Activated effector memory CD4-positive, alpha-beta T cell treated with anti-CD3 and anti-CD28 coated beads, Interleukin-2, amount 50 U/mL, for 16 hours (primary cell): Measurements from ENCODE around the gene ADCY5.

Source experiments
- DNase-seq: peaks from one replicate; pipeline ENCODE4 v3.0.0-alpha.2; 2020

ADCY5 gene

GRCh38 chr3:123424999-123425712 is 23.7 kb downstream of the ADCY5 start:
- DNase-seq = no peak

GRCh38 chr3:123424321-123424998 is 24.4 kb downstream of the ADCY5 start:
- DNase-seq = no peak

- DNase-seq = no peak
Observed at GRCh38 chr3:123423806-123424205, 25.1 kb downstream of the ADCY5 start.

GRCh38 chr3:123423031-123423430 is 25.9 kb downstream of the ADCY5 start:
- DNase-seq = no peak

- no peak for DNase-seq
Observed at GRCh38 chr3:123422457-123422856, 26.4 kb downstream of the ADCY5 start.

- DNase-seq = no peak
Observed at GRCh38 chr3:123421353-123422174, 27.3 kb downstream of the ADCY5 start.

- no peak for DNase-seq
Observed at GRCh38 chr3:123420416-123420968, 28.4 kb downstream of the ADCY5 start.

GRCh38 chr3:123419850-123420297 is 29.0 kb downstream of the ADCY5 start:
- DNase-seq = no peak

- DNase-seq = no peak
Observed at GRCh38 chr3:123419181-123419849, 29.6 kb downstream of the ADCY5 start.

GRCh38 chr3:123416647-123417046 is 32.2 kb downstream of the ADCY5 start:
- DNase-seq = no peak

GRCh38 chr3:123416173-123416572 is 32.7 kb downstream of the ADCY5 start:
- no peak for DNase-seq

- no peak for DNase-seq
Observed at GRCh38 chr3:123414973-123415775, 33.7 kb downstream of the ADCY5 start.

GRCh38 chr3:123412811-123413604 is 35.9 kb downstream of the ADCY5 start:
- no peak for DNase-seq

GRCh38 chr3:123412076-123412475 is 36.8 kb downstream of the ADCY5 start:
- DNase-seq = no peak

- no peak for DNase-seq
Observed at GRCh38 chr3:123411340-123412040, 37.4 kb downstream of the ADCY5 start.

GRCh38 chr3:123410149-123410515 is 38.8 kb downstream of the ADCY5 start:
- DNase-seq = no peak

GRCh38 chr3:123409443-123410148 is 39.3 kb downstream of the ADCY5 start:
- DNase-seq = no peak

GRCh38 chr3:123406598-123406997 is 42.3 kb downstream of the ADCY5 start:
- no peak for DNase-seq

- no peak for DNase-seq
Observed at GRCh38 chr3:123405936-123406510, 42.9 kb downstream of the ADCY5 start.
